CD4-positive, alpha-beta T cell treated with Interleukin-1 beta for 1 hour (primary cell): ENCODE results near the gene ZNF784.
"Not testable (repeated sequence)": the region's sequence is repeated elsewhere in the genome, so short reads cannot be mapped to it uniquely, and the experiment has no call there.

Experiments used
- DNase-seq, 2 donors: peaks; one replicate each; pipeline ENCODE4 v3.0.0-alpha.2; 2020 to 2022

The ZNF784 gene

GRCh38 chr19:55599842-55600661 lies 24.3 kb downstream of the ZNF784 start, which contains the start of gene ZNF524:
ZNF524 (plus strand) TSS chr19:55600288; CDS start chr19:55602113, 1,825 bp downstream.
- peak; percentile 88 to 89 for DNase-seq

GRCh38 chr19:55599468-55599841 lies 24.9 kb downstream of the ZNF784 start, which contains the start of gene FIZ1:
FIZ1 (minus strand) TSS chr19:55599517; CDS start chr19:55597865, 1,652 bp downstream.
- peak; percentile 97 to 98 for DNase-seq

GRCh38 chr19:55598719-55599467 lies 25.5 kb downstream of the ZNF784 start:
- peak; percentile 92 to 95 for DNase-seq

- no peak for DNase-seq
Measured at GRCh38 chr19:55598034-55598433, 26.3 kb downstream of the ZNF784 start.

GRCh38 chr19:55597501-55597921 lies 26.9 kb downstream of the ZNF784 start:
- DNase-seq = no peak

GRCh38 chr19:55596304-55596703 lies 28.1 kb downstream of the ZNF784 start:
- no peak for DNase-seq

- no peak for DNase-seq
Measured at GRCh38 chr19:55594996-55595545, 29.3 kb downstream of the ZNF784 start.

GRCh38 chr19:55593096-55593772 lies 31.1 kb downstream of the ZNF784 start:
- no peak for DNase-seq

GRCh38 chr19:55592391-55593090 lies 31.8 kb downstream of the ZNF784 start:
- no peak for DNase-seq

- no peak for DNase-seq
Measured at GRCh38 chr19:55591555-55591954, 32.8 kb downstream of the ZNF784 start.

- no peak for DNase-seq
Measured at GRCh38 chr19:55590617-55591016, 33.7 kb downstream of the ZNF784 start.

- no peak for DNase-seq
Measured at GRCh38 chr19:55590109-55590508, 34.3 kb downstream of the ZNF784 start.

GRCh38 chr19:55588738-55589137 lies 35.6 kb downstream of the ZNF784 start:
- DNase-seq = no peak

GRCh38 chr19:55586976-55587668 lies 37.2 kb downstream of the ZNF784 start:
- DNase-seq = peak; percentile 94

GRCh38 chr19:55585658-55586339 lies 38.6 kb downstream of the ZNF784 start:
- peak; percentile 38 to 52 for DNase-seq

- no peak for DNase-seq
Measured at GRCh38 chr19:55584871-55585270, 39.5 kb downstream of the ZNF784 start.

- not testable (repeated sequence) for DNase-seq
Measured at GRCh38 chr19:55583897-55584296, 40.5 kb downstream of the ZNF784 start.

- DNase-seq = not testable (repeated sequence)
Measured at GRCh38 chr19:55582284-55582683, 42.1 kb downstream of the ZNF784 start.

- no peak for DNase-seq
Measured at GRCh38 chr19:55581823-55582223, 42.5 kb downstream of the ZNF784 start.

- DNase-seq = peak in 1 of 2 donors; percentile 26
Measured at GRCh38 chr19:55581145-55581822, 43.1 kb downstream of the ZNF784 start.
